GM23338 (cell line): ENCODE measurements around the gene BRI3BP. TPM values are rescaled to one million over a fixed set of nuclear protein-coding genes. Genes with fewer than 3 reads are reported as not detected.

Experiments used
- ATAC-seq: fragments of 200-7000 bp; cut with Tn5 transposase; 3 replicates; pipeline ENCODE4 v1.9.1; 2020
- DNase-seq: peaks from one replicate; pipeline ENCODE4 v3.0.0-alpha.2; 2015; ENCODE audit warnings: low spot score
- H2AFZ ChIP-seq: fragments of 200-600 bp; sonication (generic); 2 replicates; pipeline ENCODE4 v1.8.0; 2016; ENCODE audit warnings: antibody characterized with exemption, mild to moderate bottlenecking, moderate library complexity
- H3F3A ChIP-seq: fragments of 200-600 bp; sonication (generic); replicated peaks from 2 replicates; pipeline ENCODE4 v1.8.0; 2017; ENCODE audit warnings: antibody characterized with exemption, mixed run types, low read depth
- H3K27ac ChIP-seq: fragments of 200-600 bp; sonication (generic); 2 replicates; pipeline ENCODE4 v1.6.1; 2016; ENCODE audit warnings: low read depth
- H3K27me3 ChIP-seq: fragments of 200-600 bp; sonication (generic); 2 replicates; pipeline ENCODE4 v1.8.0; 2016; ENCODE audit warnings: mild to moderate bottlenecking, mixed run types, moderate library complexity; ENCODE audit not compliant: insufficient read depth
- H3K36me3 ChIP-seq: fragments of 200-600 bp; sonication (generic); 2 replicates; pipeline ENCODE4 v1.8.0; 2016; ENCODE audit warnings: mild to moderate bottlenecking; ENCODE audit not compliant: insufficient read depth
- H3K4me1 ChIP-seq: fragments of 200-600 bp; sonication (generic); 2 replicates; pipeline ENCODE4 v1.8.0; 2016; ENCODE audit warnings: mild to moderate bottlenecking, moderate library complexity; ENCODE audit not compliant: insufficient read depth
- H3K4me2 ChIP-seq: fragments of 200-600 bp; sonication (generic); 2 replicates; pipeline ENCODE4 v1.7.1; 2017; ENCODE audit warnings: mixed run types
- H3K4me3 ChIP-seq: fragments of 200-600 bp; sonication (generic); 2 replicates; pipeline ENCODE4 v1.6.1; 2016; ENCODE audit warnings: mixed run types
- H3K79me2 ChIP-seq: fragments of 200-600 bp; sonication (generic); replicated peaks from 2 replicates; pipeline ENCODE4 v1.8.0; 2017; ENCODE audit warnings: mild to moderate bottlenecking; ENCODE audit not compliant: insufficient read depth
- H3K9me2 ChIP-seq: fragments of 200-600 bp; sonication (generic); 2 replicates; pipeline ENCODE4 v1.8.0; 2017; ENCODE audit not compliant: insufficient read depth
- H4K20me1 ChIP-seq: fragments of 200-600 bp; sonication (generic); replicated peaks from 2 replicates; pipeline ENCODE4 v1.8.0; 2017; ENCODE audit warnings: mild to moderate bottlenecking; ENCODE audit not compliant: insufficient read depth
- H3K27ac Mint-ChIP-seq: 2 replicates; pipeline ENCODE4 v1.8.0; 2020; ENCODE audit warnings: inconsistent platforms, mild to moderate bottlenecking, moderate library complexity, mixed read lengths
- H3K27me3 Mint-ChIP-seq: 3 replicates; pipeline ENCODE4 v1.8.0; 2022; ENCODE audit warnings: low read depth, mild to moderate bottlenecking, moderate library complexity, mixed read lengths, inconsistent platforms; ENCODE audit not compliant: insufficient read depth, poor library complexity
- H3K36me3 Mint-ChIP-seq: 3 replicates; pipeline ENCODE4 v1.8.0; 2021; ENCODE audit warnings: low read depth, mild to moderate bottlenecking, inconsistent platforms, moderate library complexity, mixed read lengths
- H3K4me1 Mint-ChIP-seq: 3 replicates; pipeline ENCODE4 v1.8.0; 2020; ENCODE audit warnings: mild to moderate bottlenecking, inconsistent platforms, mixed read lengths
- H3K4me3 Mint-ChIP-seq: 3 replicates; pipeline ENCODE4 v1.8.0; 2021; ENCODE audit warnings: moderate library complexity, mild to moderate bottlenecking, inconsistent platforms, mixed read lengths
- H3K9me3 Mint-ChIP-seq: 3 replicates; pipeline ENCODE4 v1.8.0; 2020; ENCODE audit warnings: moderate library complexity, mild to moderate bottlenecking, inconsistent platforms, mixed read lengths
- NANOG ChIP-seq: IDR thresholded peaks from 2 replicates; pipeline ENCODE4 v1.6.1; 2016; ENCODE audit warnings: antibody characterized with exemption, borderline replicate concordance
- POLR2AphosphoS5 ChIP-seq: IDR thresholded peaks from 2 replicates; pipeline ENCODE4 v1.6.1; 2016; ENCODE audit warnings: antibody characterized with exemption, low read depth
- STAT1 ChIP-seq: IDR thresholded peaks from one replicate; pipeline ENCODE4 v1.6.1; 2016; ENCODE audit warnings: antibody characterized with exemption; ENCODE audit not compliant: unreplicated experiment
- ZNF114 ChIP-seq: fragments of 250-450 bp; sonication (Bioruptor Pico); IDR thresholded peaks from 2 replicates; pipeline ENCODE4 v1.5.0; 2020; ENCODE audit warnings: mild to moderate bottlenecking, moderate library complexity
- ZNF331 ChIP-seq: fragments of 250-450 bp; sonication (Bioruptor Pico); IDR thresholded peaks from 2 replicates; pipeline ENCODE4 v1.5.0; 2020; ENCODE audit warnings: low read depth, mild to moderate bottlenecking, moderate library complexity
- polyA plus RNA-seq: library from polyadenylated mRNA; unstranded; fragments of >200 nt; fragmentation: Nextera tagmentation; extraction: Ambion mirVana; gene quantifications from 2 replicates; pipeline ENCODE4 v1.2.1, GENCODE V29; 2016
- total RNA-seq: library from RNA; depleted of rRNA; stranded (reverse); fragments of >200 nt; shearing (Covaris generic); gene quantifications from 2 replicates; pipeline ENCODE4 v1.2.3, GENCODE V29; 2014
- TF ChIP-seq, protein P1 (sequence below): fragments of 250-450 bp; sonication (Bioruptor Pico); IDR thresholded peaks from 2 replicates; pipeline ENCODE4 v1.5.0; 2020; ENCODE audit warnings: mild to moderate bottlenecking, moderate library complexity
- TF ChIP-seq, protein P2 (sequence below), 2 experiments: fragments of 200-600 bp in 1 of 2; sonication (generic) in 1 of 2; conservative IDR thresholded peaks; 2 replicates each; pipeline versions ENCODE4 v1.5.1 to v1.6.1; 2016 to 2017; ENCODE audit warnings: antibody characterized with exemption in 2 of 2, low read depth in 2 of 2, mild to moderate bottlenecking in 2 of 2, moderate library complexity in 1 of 2
- TF ChIP-seq, protein P3 (sequence below): IDR thresholded peaks from one replicate; pipeline ENCODE4 v1.6.1; 2018; ENCODE audit warnings: antibody characterized with exemption; ENCODE audit not compliant: unreplicated experiment

The BRI3BP gene
- total and polyA plus RNA-seq, 2 experiments from 2014 or later = 5.8 to 10.7 TPM

DNA sequence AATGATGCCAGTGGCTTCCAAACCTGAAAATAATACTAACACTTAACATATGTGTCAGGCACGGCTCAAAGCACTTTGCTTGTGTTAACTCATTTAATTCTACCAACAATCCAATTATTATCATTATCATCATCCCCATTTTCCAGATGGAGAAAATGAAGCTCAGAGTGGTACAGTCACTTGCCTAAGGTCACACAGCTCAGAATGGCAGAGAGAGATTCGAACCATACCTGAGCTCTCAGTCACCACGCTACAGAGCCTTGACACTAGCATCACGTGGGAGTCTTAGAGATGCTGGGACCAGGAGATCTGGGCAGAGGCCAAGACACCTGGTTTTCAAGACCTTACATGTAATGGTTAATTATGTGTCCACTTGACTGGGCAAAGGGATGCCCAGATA is 38.7 kb upstream of the BRI3BP start:
- Histone ChIP-seq H3K9me2 (no peaks in the 10 kb centered on the region), H3K79me2 (no peaks in the 10 kb centered on the region), H4K20me1 (no peaks in the 10 kb centered on the region; the same call in 1 of the 2 replicates), H3K36me3 (peaks cover 17% of the 10 kb centered on the region), H3F3A (0 out of 2 replicates have a peak, but pooled peaks cover 7% of the 10 kb centered on the region), H3K4me2 (no peak overlapping the region), H3K27ac (no peak overlapping the region), H3K4me3 (no peak overlapping the region), H2AFZ (no peak overlapping the region), H3K27me3 (no peaks in the 10 kb centered on the region), H3K4me1 (no peaks in the 10 kb centered on the region)
- ATAC-seq = no peak
- Mint-ChIP-seq H3K36me3 (peaks cover 66% of the 10 kb centered on the region), H3K4me1 (no peaks in the 10 kb centered on the region), H3K27ac (no peak overlapping the region), H3K27me3 (peaks cover 6% of the 10 kb centered on the region), H3K4me3 (no peak overlapping the region), H3K9me3 (no peaks in the 10 kb centered on the region)
- TF ChIP-seq NANOG (no peak), STAT1 (no peak), ZNF331 (CRISPR knock-in tag) (no peak), POLR2AphosphoS5 (no peak), ZNF114 (CRISPR knock-in tag) (no peak)
- TF ChIP-seq, protein P1, sequence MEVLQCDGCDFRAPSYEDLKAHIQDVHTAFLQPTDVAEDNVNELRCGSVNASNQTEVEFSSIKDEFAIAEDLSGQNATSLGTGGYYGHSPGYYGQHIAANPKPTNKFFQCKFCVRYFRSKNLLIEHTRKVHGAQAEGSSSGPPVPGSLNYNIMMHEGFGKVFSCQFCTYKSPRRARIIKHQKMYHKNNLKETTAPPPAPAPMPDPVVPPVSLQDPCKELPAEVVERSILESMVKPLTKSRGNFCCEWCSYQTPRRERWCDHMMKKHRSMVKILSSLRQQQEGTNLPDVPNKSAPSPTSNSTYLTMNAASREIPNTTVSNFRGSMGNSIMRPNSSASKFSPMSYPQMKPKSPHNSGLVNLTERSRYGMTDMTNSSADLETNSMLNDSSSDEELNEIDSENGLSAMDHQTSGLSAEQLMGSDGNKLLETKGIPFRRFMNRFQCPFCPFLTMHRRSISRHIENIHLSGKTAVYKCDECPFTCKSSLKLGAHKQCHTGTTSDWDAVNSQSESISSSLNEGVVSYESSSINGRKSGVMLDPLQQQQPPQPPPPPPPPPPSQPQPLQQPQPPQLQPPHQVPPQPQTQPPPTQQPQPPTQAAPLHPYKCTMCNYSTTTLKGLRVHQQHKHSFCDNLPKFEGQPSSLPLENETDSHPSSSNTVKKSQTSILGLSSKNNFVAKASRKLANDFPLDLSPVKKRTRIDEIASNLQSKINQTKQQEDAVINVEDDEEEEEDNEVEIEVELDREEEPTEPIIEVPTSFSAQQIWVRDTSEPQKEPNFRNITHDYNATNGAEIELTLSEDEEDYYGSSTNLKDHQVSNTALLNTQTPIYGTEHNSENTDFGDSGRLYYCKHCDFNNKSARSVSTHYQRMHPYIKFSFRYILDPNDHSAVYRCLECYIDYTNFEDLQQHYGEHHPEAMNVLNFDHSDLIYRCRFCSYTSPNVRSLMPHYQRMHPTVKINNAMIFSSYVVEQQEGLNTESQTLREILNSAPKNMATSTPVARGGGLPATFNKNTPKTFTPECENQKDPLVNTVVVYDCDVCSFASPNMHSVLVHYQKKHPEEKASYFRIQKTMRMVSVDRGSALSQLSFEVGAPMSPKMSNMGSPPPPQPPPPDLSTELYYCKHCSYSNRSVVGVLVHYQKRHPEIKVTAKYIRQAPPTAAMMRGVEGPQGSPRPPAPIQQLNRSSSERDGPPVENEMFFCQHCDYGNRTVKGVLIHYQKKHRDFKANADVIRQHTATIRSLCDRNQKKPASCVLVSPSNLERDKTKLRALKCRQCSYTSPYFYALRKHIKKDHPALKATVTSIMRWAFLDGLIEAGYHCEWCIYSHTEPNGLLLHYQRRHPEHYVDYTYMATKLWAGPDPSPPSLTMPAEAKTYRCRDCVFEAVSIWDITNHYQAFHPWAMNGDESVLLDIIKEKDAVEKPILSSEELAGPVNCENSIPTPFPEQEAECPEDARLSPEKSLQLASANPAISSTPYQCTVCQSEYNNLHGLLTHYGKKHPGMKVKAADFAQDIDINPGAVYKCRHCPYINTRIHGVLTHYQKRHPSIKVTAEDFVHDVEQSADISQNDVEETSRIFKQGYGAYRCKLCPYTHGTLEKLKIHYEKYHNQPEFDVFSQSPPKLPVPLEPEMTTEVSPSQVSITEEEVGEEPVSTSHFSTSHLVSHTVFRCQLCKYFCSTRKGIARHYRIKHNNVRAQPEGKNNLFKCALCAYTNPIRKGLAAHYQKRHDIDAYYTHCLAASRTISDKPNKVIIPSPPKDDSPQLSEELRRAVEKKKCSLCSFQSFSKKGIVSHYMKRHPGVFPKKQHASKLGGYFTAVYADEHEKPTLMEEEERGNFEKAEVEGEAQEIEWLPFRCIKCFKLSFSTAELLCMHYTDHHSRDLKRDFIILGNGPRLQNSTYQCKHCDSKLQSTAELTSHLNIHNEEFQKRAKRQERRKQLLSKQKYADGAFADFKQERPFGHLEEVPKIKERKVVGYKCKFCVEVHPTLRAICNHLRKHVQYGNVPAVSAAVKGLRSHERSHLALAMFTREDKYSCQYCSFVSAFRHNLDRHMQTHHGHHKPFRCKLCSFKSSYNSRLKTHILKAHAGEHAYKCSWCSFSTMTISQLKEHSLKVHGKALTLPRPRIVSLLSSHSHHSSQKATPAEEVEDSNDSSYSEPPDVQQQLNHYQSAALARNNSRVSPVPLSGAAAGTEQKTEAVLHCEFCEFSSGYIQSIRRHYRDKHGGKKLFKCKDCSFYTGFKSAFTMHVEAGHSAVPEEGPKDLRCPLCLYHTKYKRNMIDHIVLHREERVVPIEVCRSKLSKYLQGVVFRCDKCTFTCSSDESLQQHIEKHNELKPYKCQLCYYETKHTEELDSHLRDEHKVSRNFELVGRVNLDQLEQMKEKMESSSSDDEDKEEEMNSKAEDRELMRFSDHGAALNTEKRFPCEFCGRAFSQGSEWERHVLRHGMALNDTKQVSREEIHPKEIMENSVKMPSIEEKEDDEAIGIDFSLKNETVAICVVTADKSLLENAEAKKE (CRISPR knock-in tag) = no peak
- TF ChIP-seq, protein P2, sequence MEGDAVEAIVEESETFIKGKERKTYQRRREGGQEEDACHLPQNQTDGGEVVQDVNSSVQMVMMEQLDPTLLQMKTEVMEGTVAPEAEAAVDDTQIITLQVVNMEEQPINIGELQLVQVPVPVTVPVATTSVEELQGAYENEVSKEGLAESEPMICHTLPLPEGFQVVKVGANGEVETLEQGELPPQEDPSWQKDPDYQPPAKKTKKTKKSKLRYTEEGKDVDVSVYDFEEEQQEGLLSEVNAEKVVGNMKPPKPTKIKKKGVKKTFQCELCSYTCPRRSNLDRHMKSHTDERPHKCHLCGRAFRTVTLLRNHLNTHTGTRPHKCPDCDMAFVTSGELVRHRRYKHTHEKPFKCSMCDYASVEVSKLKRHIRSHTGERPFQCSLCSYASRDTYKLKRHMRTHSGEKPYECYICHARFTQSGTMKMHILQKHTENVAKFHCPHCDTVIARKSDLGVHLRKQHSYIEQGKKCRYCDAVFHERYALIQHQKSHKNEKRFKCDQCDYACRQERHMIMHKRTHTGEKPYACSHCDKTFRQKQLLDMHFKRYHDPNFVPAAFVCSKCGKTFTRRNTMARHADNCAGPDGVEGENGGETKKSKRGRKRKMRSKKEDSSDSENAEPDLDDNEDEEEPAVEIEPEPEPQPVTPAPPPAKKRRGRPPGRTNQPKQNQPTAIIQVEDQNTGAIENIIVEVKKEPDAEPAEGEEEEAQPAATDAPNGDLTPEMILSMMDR (conservative IDR thresholded peaks at IDR 0.05; ENCODE audit: low read depth in 2 of 2) = no peak
- TF ChIP-seq, protein P3, sequence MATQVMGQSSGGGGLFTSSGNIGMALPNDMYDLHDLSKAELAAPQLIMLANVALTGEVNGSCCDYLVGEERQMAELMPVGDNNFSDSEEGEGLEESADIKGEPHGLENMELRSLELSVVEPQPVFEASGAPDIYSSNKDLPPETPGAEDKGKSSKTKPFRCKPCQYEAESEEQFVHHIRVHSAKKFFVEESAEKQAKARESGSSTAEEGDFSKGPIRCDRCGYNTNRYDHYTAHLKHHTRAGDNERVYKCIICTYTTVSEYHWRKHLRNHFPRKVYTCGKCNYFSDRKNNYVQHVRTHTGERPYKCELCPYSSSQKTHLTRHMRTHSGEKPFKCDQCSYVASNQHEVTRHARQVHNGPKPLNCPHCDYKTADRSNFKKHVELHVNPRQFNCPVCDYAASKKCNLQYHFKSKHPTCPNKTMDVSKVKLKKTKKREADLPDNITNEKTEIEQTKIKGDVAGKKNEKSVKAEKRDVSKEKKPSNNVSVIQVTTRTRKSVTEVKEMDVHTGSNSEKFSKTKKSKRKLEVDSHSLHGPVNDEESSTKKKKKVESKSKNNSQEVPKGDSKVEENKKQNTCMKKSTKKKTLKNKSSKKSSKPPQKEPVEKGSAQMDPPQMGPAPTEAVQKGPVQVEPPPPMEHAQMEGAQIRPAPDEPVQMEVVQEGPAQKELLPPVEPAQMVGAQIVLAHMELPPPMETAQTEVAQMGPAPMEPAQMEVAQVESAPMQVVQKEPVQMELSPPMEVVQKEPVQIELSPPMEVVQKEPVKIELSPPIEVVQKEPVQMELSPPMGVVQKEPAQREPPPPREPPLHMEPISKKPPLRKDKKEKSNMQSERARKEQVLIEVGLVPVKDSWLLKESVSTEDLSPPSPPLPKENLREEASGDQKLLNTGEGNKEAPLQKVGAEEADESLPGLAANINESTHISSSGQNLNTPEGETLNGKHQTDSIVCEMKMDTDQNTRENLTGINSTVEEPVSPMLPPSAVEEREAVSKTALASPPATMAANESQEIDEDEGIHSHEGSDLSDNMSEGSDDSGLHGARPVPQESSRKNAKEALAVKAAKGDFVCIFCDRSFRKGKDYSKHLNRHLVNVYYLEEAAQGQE = no peak
- no peak for DNase-seq
